ENCODE measurements around the gene GPI. TPM values are rescaled to one million over a fixed set of nuclear protein-coding genes. Genes with fewer than 3 reads are reported as not detected.
A peak's percentile ranks its signal among the peaks of the same experiment; 100 is the strongest.
"Not testable (repeated sequence)": the region's sequence is repeated elsewhere in the genome, so short reads cannot be mapped to it uniquely, and the experiment has no call there.

GPI gene
- polyA plus RNA-seq (ENCODE audit: insufficient read length): 181 TPM
- long read RNA-seq, donor 1, full-length matches to known transcripts: 62 of 75 reads
- long read RNA-seq, donor 1, partial matches to known transcripts: 13 of 75 reads
- long read RNA-seq, donor 1, other reads (novel, unspliced or antisense): 0 of 75 reads
- long read RNA-seq, donor 2, full-length matches to known transcripts: 49 of 57 reads
- long read RNA-seq, donor 2, partial matches to known transcripts: 8 of 57 reads
- long read RNA-seq, donor 2, other reads (novel, unspliced or antisense): 0 of 57 reads
- long read RNA-seq, donor 3, full-length matches to known transcripts: 43 of 60 reads
- long read RNA-seq, donor 3, partial matches to known transcripts: 17 of 60 reads
- long read RNA-seq, donor 3, other reads (novel, unspliced or antisense): 0 of 60 reads
- long read RNA-seq, donor 4, partial matches to known transcripts: 0 of 2 reads
- long read RNA-seq, donor 4, other reads (novel, unspliced or antisense): 0 of 2 reads
- long read RNA-seq, donor 5, full-length matches to known transcripts: 65 of 71 reads
- long read RNA-seq, donor 5, partial matches to known transcripts: 6 of 71 reads
- long read RNA-seq, donor 5, other reads (novel, unspliced or antisense): 0 of 71 reads
- long read RNA-seq, donor 6, full-length matches to known transcripts: 34 of 39 reads
- long read RNA-seq, donor 6, partial matches to known transcripts: 5 of 39 reads
- long read RNA-seq, donor 6, other reads (novel, unspliced or antisense): 0 of 39 reads
- long read RNA-seq, donor 7, full-length matches to known transcripts: 81 of 103 reads
- long read RNA-seq, donor 7, partial matches to known transcripts: 22 of 103 reads
- long read RNA-seq, donor 7, other reads (novel, unspliced or antisense): 0 of 103 reads
- long read RNA-seq, donor 8, full-length matches to known transcripts: 17 of 17 reads
- long read RNA-seq, donor 8, partial matches to known transcripts: 0 of 17 reads
- long read RNA-seq, donor 8, other reads (novel, unspliced or antisense): 0 of 17 reads

DNA sequence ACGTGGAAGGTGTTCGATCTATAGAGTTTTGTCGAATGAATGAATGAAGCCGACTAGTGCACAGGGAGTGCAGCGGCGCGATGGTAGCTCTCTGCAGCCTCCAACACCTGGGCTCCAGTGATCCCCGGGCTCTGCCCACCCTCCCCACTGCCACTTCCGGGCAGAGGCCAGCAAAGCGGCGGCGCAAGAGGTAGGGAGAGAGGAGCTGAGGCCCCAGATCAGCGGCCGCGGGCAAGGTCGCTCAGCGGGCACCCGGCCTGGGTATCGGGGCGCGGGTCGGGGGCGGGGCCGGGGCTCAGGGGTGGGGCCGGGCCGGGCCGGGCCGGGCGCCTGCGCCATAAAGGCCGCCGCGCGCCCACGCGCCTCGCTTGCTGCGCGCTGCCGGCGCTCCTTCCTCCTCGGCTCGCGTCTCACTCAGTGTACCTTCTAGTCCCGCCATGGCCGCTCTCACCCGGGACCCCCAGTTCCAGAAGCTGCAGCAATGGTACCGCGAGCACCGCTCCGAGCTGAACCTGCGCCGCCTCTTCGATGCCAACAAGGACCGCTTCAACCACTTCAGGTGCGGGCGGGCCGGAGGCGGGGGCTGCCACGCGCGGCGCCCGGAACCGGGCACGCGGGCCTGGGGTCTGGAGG is at the start of gene GPI:
TSS of gene GPI (plus strand) at position 367 of the 633 bp plus-strand sequence. CDS start at position 438, 71 bp downstream.
- DNase-seq: peak; percentile 30

DNA sequence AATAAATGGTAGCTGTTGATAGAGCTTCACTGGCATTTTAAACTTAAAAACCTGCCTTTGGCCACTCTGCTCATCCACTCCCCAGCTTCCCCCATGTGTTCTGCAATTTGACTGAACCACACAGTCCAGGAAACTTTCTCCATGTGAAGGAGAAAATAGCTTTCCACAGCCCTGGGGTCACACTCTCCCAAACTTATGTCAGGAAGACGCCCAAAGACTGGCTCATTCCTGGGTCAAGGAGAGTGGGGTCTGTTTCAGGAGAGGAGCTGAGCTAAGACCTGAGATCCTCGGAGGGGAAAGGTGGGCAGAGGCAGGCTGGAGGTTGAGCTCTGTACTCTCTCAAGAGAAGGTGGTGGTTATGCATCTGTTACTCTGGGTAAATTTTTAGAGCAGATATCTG is 48.7 kb upstream of the GPI start:
- no peak for DNase-seq

DNA sequence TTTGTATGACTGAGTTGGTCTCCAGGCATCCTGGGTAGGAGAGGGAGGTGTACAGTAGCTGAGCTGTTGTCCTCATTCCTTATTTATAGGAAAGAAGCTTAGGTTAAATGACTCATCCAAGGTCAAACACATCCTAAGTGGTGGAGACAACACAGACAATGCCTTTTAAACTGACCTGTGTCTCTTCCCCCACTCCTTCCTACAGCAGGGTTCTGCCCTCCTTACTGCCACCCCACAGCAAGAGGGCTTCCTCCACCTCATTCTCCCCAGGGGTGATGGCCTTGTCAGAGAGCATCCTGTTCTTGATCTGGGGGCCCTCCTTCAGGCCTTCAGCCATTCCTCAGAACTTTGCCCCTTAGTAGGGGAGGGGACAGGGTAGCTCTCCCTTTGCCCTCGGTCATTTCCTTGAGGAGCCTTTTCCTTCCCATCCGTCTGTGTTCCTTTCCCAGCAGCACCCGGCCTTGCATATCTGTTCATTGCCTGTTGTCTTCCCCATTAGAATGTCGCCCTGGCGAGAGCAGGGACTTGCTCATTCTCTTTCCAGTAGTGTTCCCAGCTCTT is 48.2 kb upstream of the GPI start:
- DNase-seq: no peak

DNA sequence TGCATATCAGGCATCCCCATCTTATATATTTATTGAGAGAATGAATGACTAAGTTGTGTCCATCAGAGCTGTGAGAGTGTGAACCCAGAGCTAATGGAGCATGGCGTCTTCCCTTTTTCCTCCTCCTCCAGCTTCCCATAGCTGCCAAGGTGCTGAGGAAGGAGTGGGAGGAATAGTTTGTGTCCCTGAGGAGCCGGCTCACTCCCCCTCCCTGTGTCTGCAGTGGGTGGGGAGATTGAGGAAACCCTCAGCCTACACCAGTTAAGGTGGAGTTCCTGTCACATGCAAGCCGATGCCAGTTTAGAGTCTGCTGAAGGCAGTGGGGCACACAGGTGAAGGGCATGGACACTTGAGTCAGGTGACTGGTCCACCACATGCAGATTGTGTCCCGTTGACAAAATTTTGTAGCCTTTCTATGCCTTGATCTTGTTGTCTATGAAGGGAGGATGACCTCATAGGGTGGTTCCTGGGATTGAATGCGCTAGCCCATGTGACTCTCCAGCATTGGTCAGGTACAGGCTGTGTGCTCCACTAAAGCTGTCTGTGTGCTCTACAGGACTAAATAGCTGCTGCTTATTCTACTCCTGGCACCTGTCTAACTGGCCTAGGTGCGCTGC is 47.6 kb upstream of the GPI start:
- no peak for DNase-seq

DNA sequence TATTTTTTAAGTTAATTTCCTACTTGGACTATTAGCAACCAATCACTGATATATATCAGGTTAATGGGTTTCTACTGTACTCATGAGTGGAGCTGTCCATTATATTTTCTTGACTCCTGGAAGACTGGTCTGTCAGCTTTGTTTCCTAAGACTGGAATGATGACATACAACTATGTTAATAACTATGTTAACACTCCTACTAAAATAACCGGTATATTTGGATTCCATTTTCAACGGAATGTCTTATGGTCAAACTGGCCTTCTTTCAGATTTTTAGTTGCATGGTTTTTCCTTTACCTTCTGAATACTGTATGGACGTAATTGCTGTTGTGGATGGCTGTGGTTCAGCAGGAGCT is 45.8 kb upstream of the GPI start:
- no peak for DNase-seq

DNA sequence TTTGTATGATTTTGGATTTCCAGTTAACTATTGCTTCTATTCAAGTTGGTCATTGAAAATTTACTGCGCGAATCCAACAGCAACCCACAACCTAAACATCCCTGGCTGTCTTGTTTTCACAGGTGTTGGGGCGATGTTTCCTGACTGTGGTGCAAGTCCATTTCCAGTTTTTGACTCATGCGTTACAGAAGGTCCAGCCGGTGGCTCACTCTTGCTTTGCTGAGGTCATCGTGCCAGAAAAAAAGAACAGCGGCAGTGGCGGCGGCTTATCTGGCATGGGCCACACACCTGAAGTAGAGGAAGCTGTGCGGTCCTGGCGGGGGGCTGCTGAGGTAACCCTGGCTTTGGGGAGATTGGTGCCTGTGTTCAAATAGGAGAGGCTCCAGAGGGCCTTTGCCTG is 45.2 kb upstream of the GPI start:
- DNase-seq: no peak

DNA sequence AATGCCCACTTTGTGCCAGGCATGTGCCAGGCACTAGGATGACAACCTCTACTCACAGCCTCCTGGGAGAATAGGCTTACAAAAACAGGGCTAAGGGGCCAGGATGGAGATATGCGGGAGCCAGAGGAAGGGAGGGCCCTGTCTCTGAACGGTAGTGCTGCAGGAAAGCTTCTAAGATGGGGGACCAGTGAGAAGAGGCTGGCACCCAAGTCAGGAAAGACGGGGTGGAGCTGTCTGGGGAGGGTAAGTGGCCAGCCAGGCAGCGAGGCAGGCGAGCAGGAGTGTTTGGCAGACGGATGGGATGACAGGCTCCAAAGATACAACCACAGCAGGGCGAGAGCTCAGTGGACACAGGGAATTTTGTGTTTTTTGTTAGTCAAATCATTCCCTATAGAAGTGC is 44.7 kb upstream of the GPI start:
- DNase-seq: no peak

DNA sequence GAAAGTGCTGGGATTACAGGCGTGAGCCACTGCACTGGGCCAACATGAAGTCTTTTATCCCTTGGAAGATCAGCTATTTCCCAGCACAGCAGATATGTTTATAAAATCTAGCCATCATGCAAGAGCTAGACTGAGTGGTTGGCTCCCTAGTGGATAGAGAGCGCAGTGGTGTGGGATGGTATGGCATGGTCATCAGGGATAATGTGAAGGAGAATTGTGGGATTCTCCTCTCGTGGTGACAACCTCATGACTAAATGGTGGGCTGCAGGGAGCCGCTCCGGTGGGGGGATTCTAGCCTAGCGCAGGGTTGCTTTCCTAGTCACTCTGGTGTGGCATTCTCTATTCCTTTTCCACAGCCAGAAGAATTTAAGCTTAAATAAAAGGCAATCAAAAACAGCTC is 43.3 kb upstream of the GPI start:
- DNase-seq: no peak

DNA sequence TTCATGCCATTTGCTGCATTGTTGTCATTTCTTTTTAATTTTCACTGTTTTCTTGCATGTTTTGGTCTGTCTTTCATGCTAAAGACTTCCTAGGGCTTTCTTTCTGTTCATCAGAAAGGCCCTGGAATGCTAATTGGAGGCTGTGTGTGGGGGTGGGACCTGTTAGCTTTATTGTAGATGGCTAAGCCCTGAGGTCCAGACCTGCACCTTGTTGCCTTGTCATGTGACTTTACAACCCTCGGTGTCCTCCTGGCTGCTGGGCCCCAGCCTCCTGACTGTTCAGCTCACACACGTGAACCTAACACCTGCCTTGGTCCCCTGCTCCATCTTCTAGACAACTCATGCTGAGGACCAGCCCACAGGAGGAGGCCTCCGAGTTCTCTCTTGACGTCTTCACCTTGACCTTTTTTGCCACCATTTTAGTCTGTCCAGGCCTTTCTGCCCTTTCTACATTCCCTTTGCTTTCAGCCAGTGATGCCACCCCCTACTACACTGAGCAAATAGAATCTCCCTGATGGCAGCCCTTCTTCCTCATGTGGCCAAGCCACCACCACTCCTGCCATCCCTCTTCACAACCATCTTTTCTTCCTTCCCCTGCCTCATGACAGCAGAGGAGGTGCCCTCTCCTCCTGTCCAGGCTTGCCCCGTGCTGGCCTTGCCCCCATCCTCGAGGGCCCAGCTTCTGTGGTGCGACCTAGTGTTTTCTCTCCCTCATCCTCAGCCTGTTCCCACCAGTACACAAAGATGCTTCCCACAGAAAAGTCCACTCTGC is 41.4 kb upstream of the GPI start:
- DNase-seq: no peak

DNA sequence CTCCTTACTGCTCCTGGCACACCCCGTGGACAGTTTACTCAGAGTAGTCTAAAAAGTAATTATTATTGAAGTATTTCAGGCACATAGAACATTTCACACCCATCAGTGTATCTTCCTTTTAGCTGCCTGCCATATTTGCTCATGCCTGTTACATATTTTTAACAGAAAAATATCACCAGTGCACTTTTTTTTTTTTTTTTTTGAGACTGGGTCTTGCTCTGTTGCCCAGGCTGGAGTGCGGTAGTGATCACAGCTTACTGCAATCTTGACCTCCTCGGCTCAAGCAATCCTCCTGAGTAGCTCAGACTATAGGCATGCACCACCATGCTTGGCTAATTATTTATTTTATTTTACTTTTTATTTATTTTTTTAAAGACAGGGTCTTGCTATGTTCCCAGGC is 40.7 kb upstream of the GPI start:
- DNase-seq: no peak

DNA sequence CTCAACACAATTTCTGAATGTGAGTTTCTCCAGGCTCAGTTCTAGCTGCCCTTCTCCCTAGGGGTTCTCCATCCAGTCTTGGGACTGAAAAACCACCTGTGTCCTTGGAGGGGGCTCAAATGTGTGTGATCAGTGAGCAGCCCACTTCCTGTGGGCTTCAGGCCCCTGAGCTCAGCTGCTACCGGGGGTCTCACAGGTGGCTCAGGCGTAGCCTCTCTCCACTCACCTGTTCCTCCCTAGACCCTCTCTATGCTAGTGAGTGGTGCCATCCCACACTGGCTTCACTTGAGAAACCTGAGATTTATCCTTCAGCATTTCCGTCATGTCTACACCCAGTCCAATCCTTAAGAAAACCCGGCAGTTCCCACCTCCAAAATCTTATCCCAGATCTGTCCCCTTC is 39.8 kb upstream of the GPI start:
- no peak for DNase-seq

DNA sequence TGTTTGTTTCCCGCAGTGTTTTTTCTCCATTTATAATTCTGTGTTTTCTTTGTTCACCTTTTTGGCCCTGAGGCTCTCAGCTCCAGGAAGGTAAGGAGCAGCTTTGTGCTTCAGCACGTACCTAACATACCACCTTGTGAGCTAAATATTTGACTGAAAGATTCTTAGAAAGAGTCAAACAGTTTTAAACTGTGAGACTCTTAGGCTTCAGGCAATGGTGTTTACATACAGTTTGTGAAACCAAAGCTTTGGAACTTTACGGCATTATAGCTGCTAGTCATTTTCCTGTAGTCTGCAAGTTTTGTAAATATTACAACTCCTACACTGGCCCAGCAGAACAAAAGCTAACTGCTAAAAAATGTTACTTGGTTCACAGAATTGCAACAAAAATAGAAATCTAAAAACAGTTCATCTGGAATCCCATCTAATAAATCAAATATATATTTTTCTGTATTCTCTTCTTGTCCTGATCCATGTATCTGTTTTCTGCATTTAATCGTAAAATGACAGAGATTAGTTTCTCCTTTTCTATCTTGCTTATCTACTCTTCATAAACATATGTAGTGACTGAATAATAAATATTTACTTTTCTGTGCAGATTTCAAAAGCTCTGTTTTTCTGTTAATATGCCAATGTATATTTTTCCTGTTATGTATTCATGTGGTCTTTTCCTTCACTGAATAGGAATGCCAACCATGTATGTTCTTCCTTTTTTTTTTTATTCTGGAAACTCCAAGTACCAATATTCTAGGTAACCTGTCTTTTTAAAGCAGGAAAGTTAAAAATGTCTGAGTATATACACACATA is 38.8 kb upstream of the GPI start:
- DNase-seq: no peak

DNA sequence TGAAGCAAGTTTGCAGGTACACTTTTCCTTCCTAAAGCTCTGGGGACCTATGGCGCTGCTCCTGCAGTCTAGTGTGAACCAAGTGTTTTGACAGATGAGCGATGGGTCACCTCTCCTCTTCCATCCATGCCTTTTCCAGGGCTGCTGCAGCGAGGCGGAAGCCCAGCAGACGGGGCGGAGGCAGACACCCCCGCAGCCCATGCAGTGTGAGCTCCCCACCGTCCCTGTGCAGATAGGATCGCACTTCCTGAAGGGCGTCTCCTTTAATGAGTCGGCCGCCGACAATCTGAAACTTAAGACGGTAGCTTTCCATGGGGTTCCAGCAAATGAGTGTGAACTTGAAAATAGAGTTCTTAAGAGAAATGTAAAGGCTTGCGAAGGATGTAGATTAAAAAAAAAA is 37.1 kb upstream of the GPI start:
- peak; percentile 49 for DNase-seq

DNA sequence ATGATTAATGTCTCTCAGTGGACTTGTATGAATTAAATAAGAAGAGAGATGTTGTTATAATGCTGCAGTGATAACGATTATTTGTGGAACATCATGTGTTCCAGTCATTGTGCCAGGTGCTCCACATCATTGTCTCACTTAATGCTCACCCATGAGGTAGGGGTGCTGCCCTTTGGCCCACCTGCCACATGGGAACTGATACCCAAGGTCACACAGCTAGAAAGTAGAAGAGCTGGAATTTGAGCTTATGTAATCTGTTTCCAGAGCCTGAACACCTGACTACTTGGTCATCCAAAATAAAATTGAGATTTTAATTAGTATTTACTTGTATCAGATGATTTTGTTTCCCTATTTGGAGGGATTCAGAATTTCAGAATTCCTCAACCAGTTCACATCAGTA is 36.0 kb upstream of the GPI start:
- no peak for DNase-seq

DNA sequence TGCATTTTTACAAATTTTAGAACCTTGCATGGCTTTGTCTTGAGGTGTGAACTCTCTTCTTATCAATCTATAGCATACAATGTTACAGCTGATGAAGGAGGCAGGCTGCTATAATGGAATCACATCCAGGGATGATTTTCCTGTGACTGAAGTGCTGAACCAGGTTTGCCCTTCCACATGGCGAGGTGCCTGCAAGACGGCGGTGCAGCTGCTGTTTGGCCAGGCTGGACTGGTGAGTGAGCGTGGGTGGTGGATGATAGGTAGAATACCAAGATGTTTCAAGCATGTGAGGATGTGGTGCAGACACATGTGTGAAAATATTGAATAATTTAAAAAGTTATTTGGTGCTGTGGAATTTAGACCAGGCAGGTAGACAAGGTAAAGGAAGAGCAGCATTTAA is 34.9 kb upstream of the GPI start:
- no peak for DNase-seq

DNA sequence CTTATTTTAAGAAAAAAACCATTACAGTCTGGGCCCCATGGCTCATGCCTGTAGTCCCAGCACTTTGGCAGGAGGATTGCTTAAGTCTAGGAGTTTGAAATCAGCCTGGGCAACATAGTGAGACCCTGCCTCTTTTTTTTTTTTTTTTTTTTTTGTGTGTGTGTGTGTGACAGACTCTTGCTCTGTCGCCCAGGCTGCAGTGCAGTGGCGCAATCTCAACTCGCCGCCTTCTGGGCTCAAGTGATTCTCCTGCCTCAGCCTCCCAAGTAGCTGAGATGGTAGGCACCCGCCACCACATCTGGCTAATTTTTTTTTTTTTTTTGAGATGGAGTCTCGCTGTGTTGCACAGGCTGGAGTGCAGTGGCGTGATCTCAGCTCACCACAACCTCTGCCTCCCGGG is 34.4 kb upstream of the GPI start:
- DNase-seq: not testable (repeated sequence)

DNA sequence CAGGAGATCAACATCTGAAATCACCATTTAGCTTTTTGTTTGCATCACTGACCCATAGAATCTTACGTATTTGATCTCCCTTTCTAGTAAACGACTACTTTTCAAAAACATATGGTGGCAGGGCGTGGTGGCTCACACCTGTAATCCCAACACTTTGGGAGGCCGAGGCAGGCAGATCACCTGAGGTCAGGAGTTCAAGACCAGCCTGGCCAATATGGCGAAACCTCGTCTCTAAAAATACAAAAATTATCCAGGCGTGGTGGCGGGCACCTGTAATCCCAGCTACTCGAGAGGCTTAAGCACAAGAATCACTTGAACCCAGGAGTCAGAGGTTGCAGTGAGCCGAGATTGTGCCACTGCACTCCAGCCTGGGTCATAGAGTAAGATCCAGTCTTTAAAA is 33.4 kb upstream of the GPI start:
- not testable (repeated sequence) for DNase-seq

DNA sequence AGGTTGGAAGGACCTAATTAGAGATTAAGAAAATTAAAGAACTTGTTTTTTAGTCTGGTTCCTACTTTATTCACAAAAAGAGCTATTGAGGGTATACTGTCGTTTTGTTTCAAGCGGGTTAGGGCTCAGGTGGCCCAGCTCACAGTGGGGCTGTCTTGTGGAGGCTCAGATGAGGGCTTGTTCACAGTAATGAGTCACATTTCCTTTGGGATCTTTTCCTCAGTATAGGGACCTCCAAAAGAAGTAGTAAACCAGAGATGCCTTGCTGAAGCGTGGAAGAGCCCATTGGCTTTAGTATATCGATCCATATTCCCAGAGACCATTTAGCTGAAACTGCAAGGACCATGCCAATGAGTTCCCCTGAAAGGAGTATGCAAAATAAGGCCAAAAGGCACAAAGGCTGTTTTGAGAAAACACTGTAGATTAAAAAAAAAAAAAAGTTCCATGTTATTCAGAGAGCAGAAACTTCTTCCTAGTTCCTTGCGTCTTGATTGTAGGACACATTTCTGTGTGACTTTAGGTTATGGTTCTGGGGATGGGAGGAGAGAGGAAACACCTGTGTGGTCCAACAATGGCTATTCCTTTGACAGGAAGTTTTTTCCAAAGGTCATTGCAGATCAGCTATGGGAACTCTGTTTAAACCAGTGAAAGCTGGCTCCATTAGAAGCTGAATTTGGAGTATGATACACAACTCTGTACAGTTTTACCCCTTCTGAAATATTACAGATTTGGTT is 32.8 kb upstream of the GPI start:
- no peak for DNase-seq

DNA sequence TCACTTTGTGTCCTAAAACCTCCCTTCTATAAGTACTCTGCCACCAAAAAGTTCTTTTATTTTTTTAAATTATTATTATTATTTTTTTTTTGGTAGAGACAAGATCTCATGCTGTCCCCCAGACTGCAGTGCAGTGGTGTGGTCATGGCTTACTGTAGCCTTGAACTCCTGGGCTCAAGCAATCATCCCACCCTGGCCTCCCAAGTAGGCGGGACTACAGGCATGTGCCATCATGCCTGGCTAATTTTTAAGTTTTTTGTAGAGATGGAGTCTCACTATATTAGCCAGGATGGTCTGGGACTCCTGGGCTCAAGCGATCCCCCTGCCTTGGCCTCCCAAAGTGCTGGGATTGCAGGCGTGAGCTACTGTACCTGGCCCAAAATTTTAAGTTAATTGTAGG is 29.1 kb upstream of the GPI start:
- DNase-seq: no peak
